ENCODE measurements around the gene TSC22D1.

Gene TSC22D1

GRCh38 chr13:44470638-44471562, 105.2 kb downstream of the TSC22D1 start:
- DNase-seq (ENCODE audit: low read depth, low spot score), result no peak
- no peak overlapping the region for H3K4me3 ChIP-seq (ENCODE audit: low read depth, low read length)
- TF ChIP-seq, protein P1, sequence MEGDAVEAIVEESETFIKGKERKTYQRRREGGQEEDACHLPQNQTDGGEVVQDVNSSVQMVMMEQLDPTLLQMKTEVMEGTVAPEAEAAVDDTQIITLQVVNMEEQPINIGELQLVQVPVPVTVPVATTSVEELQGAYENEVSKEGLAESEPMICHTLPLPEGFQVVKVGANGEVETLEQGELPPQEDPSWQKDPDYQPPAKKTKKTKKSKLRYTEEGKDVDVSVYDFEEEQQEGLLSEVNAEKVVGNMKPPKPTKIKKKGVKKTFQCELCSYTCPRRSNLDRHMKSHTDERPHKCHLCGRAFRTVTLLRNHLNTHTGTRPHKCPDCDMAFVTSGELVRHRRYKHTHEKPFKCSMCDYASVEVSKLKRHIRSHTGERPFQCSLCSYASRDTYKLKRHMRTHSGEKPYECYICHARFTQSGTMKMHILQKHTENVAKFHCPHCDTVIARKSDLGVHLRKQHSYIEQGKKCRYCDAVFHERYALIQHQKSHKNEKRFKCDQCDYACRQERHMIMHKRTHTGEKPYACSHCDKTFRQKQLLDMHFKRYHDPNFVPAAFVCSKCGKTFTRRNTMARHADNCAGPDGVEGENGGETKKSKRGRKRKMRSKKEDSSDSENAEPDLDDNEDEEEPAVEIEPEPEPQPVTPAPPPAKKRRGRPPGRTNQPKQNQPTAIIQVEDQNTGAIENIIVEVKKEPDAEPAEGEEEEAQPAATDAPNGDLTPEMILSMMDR (IDR thresholded peaks at IDR 0.05; ENCODE audit: insufficient read depth, low read length, missing control alignments), result no peak
- ChIA-PET CTCF (interaction anchor here (0.6 to 7.5 kb wide), 14 partner anchors 9 to 578 kb away, joined by 3 to 52 read pairs (median 8); no protein-coding TSS in a partner anchor), POLR2A (no interaction called here)

DNA sequence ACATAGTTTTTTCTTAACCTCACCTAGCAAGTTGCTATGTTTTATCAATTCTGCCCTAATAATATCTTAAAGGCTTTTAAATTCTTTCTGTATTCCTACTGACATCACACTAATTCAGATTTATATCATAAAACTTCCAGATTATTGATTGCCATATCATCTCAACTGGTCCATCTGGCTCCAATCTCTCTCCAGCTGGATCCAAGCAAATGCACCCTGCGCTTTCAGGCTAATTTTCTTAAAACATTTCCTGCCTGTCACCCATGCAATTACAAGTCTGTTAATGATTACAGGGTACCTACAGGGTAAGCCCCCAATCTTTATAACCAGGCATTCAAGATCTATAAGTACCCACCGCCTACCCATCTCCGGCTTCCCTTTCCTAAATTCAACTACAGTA, 107.3 kb downstream of the TSC22D1 start:
- no peak for DNase-seq (ENCODE audit: low read depth, low spot score)
- TF ChIP-seq, protein P1 (IDR thresholded peaks at IDR 0.05; ENCODE audit: insufficient read depth, low read length, missing control alignments), result no peak
- POLR2A ChIA-PET, result no interaction called here
- no peak overlapping the region for H3K4me3 ChIP-seq (ENCODE audit: low read depth, low read length)
- CTCF ChIA-PET, result interaction anchor here (1.6 to 7.5 kb wide), 8 partner anchors 9 to 564 kb away, joined by 5 to 52 read pairs (median 13); no protein-coding TSS in a partner anchor

DNA sequence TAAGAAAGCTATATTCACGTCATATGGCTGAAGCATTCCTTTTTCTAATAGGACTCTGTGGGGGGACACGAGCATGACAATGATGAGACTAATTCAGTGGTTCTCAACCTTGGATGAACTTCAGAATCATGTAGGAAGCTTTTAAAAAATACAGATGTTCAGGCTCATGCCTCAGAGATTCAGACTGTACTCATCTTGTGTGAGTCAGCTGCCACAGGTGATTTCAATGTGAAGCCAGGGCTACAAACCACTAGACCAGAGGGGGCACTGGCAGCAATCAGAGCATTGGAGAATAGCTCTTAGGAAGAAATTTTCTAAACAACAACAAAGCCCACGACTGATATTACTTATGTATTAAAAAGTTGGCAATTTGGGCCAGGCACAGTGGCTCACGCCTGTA, 110.8 kb downstream of the TSC22D1 start:
- H3K4me3 ChIP-seq (ENCODE audit: low read depth, low read length), result no peak overlapping the region
- ChIA-PET CTCF (interaction anchor here (1.0 to 2.1 kb wide), 11 partner anchors 10 to 562 kb away, joined by 3 to 7 read pairs (median 3); no protein-coding TSS in a partner anchor), POLR2A (no interaction called here)
- TF ChIP-seq, protein P1 (IDR thresholded peaks at IDR 0.05; ENCODE audit: insufficient read depth, low read length, missing control alignments), result no peak
- DNase-seq (ENCODE audit: low read depth, low spot score), result no peak

DNA sequence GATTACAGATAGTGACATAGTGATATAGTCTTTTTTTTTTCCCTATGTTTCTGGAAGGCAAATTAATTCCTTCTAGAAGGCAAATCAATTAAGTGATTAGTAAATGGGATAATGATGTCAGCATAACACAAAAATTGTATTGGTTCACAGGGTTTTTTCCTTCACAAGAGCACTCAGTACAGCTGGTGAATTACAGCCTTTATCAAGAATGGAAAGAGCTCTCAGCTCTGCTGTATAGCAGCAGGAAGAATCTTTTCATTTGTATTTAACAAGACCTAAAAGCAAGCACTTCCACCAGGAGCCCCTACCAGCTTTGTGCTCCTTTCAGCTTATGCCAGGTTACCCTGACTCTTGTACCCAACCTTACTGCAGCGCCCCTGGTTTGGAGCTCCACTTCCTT, 111.7 kb downstream of the TSC22D1 start:
- TF ChIP-seq, protein P1 (IDR thresholded peaks at IDR 0.05; ENCODE audit: insufficient read depth, low read length, missing control alignments), result no peak
- H3K4me3 ChIP-seq (ENCODE audit: low read depth, low read length), result no peak overlapping the region
- POLR2A ChIA-PET, result no interaction called here
- CTCF ChIA-PET, result interaction anchor here (1.0 to 2.5 kb wide), 9 partner anchors 9 to 559 kb away, joined by 3 to 15 read pairs (median 3); no protein-coding TSS in a partner anchor
- no peak for DNase-seq (ENCODE audit: low read depth, low spot score)

- TF ChIP-seq, protein P1 (IDR thresholded peaks at IDR 0.05; ENCODE audit: insufficient read depth, low read length, missing control alignments), result no peak
- no peak overlapping the region for H3K4me3 ChIP-seq (ENCODE audit: low read depth, low read length)
- no peak for DNase-seq (ENCODE audit: low read depth, low spot score)
- ChIA-PET POLR2A (no interaction called here), CTCF (interaction anchor here (0.6 to 2.5 kb wide), 6 partner anchors 12 to 559 kb away, joined by 3 to 15 read pairs (median 5); no protein-coding TSS in a partner anchor)
These were observed 112.4 kb downstream of the TSC22D1 start for GRCh38 chr13:44463759-44464158.

- TF ChIP-seq, protein P1 (IDR thresholded peaks at IDR 0.05; ENCODE audit: insufficient read depth, low read length, missing control alignments), result no peak
- ChIA-PET POLR2A (interaction anchor here (0.6 kb wide), 1 partner anchor 255 kb away, joined by 3 read pairs; no protein-coding TSS in a partner anchor), CTCF (interaction anchor here (0.7 to 2.8 kb wide), 4 partner anchors 10 to 508 kb away, joined by 3 to 13 read pairs (median 3); no protein-coding TSS in a partner anchor)
- no peak overlapping the region for H3K4me3 ChIP-seq (ENCODE audit: low read depth, low read length)
- DNase-seq (ENCODE audit: low read depth, low spot score), result no peak
These were observed 116.5 kb downstream of the TSC22D1 start for GRCh38 chr13:44459674-44460073.

Data from AG04449 (cell line).